Amniotic epithelial cell (primary cell): ENCODE measurements around the gene NHERF1.

ENCODE experiments used
- DNase-seq: peaks from one replicate; pipeline ENCODE4 v3.0.0-alpha.2; 2010; ENCODE audit warnings: low read depth

The NHERF1 gene

GRCh38 chr17:74768069-74768762, 19.8 kb downstream of the NHERF1 start:
- peak; percentile 66 for DNase-seq

- no peak for DNase-seq
These were observed 20.3 kb downstream of the NHERF1 start for GRCh38 chr17:74768763-74769114.

- DNase-seq = no peak
These were observed 20.9 kb downstream of the NHERF1 start for GRCh38 chr17:74769266-74769855.

GRCh38 chr17:74769856-74770497, 21.5 kb downstream of the NHERF1 start:
- DNase-seq = no peak

- DNase-seq = peak; percentile 48
These were observed 22.3 kb downstream of the NHERF1 start for GRCh38 chr17:74770498-74771318.

- DNase-seq = no peak
These were observed 23.0 kb downstream of the NHERF1 start for GRCh38 chr17:74771319-74771914.

- no peak for DNase-seq
These were observed 23.6 kb downstream of the NHERF1 start for GRCh38 chr17:74772053-74772452.

- DNase-seq = no peak
These were observed 25.0 kb downstream of the NHERF1 start for GRCh38 chr17:74773414-74773813.

GRCh38 chr17:74773871-74774286, 25.5 kb downstream of the NHERF1 start:
- DNase-seq = peak; percentile 88

GRCh38 chr17:74775409-74776043, 27.1 kb downstream of the NHERF1 start:
- no peak for DNase-seq

GRCh38 chr17:74776044-74776962, 27.9 kb downstream of the NHERF1 start, which contains the start of gene NAT9:
TSS of gene NAT9 (minus strand) at chr17:74776345. CDS start at chr17:74775698, 647 bp downstream.
- DNase-seq = peak; percentile 89

GRCh38 chr17:74776990-74777389, 28.6 kb downstream of the NHERF1 start:
- no peak for DNase-seq

GRCh38 chr17:74777901-74778515, 29.6 kb downstream of the NHERF1 start:
- peak; percentile 81 for DNase-seq

GRCh38 chr17:74778960-74779359, 30.5 kb downstream of the NHERF1 start:
- peak; percentile 89 for DNase-seq

- no peak for DNase-seq
These were observed 31.1 kb downstream of the NHERF1 start for GRCh38 chr17:74779501-74779900.

- DNase-seq = no peak
These were observed 31.5 kb downstream of the NHERF1 start for GRCh38 chr17:74779948-74780400.

GRCh38 chr17:74780443-74781238, 32.2 kb downstream of the NHERF1 start:
- no peak for DNase-seq

- peak; percentile 22 for DNase-seq
These were observed 34.1 kb downstream of the NHERF1 start for GRCh38 chr17:74782571-74782970.
